22Rv1 (cell line): ENCODE data around the gene ARHGEF17.

Experiments
- ZFX ChIP-seq: fragments of 450-650 bp; IDR thresholded peaks from 2 replicates; pipeline ENCODE4 v1.6.1; 2017; ENCODE audit warnings: antibody characterized with exemption, borderline replicate concordance
- TF ChIP-seq, protein P1 (sequence below): fragments of 450-650 bp; IDR thresholded peaks from 2 replicates; pipeline ENCODE4 v1.5.1; 2017; ENCODE audit warnings: mild to moderate bottlenecking

DNA sequence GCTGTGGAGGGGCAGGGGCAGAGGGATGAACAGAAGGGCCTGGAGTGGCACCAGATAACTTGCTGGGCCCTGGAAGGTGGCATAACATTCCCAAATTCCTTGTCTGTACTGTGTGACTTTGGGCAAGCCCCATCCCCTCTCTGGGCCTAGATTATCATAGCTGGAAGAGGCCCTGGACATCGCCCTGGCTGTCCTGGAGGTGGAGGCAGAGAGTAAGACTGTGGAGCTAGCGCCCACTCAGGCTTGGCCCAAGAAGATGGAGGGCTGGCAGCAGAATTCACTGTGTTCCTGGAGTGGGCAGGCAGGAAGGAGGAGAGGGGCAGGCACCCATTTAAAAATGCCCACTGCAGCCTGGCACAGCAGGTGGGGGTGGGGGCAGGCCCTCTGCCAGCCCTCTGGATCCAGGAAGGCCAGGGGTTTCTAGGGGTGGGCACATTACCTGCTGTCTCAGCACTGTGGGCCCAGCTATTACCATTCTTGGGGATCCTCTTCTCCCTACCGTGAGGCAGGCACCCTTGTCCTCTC lies 22.6 kb downstream of the ARHGEF17 start:
- TF ChIP-seq, protein P1, sequence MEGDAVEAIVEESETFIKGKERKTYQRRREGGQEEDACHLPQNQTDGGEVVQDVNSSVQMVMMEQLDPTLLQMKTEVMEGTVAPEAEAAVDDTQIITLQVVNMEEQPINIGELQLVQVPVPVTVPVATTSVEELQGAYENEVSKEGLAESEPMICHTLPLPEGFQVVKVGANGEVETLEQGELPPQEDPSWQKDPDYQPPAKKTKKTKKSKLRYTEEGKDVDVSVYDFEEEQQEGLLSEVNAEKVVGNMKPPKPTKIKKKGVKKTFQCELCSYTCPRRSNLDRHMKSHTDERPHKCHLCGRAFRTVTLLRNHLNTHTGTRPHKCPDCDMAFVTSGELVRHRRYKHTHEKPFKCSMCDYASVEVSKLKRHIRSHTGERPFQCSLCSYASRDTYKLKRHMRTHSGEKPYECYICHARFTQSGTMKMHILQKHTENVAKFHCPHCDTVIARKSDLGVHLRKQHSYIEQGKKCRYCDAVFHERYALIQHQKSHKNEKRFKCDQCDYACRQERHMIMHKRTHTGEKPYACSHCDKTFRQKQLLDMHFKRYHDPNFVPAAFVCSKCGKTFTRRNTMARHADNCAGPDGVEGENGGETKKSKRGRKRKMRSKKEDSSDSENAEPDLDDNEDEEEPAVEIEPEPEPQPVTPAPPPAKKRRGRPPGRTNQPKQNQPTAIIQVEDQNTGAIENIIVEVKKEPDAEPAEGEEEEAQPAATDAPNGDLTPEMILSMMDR = peak; percentile 52
- no peak for TF ChIP-seq ZFX
